Calu3 (cell line): ENCODE measurements around the gene CAPN2. TPM values are rescaled to one million over a fixed set of nuclear protein-coding genes. Genes with fewer than 3 reads are reported as not detected.
A peak's percentile ranks its signal among the peaks of the same experiment; 100 is the strongest.

Experiments
- BruUV-seq: library from RNA; stranded (reverse); fragments of 400-500 nt; replicated peaks from 2 replicates; lab custom pipeline; 2021; lab: Mats Ljungman, UMichigan
- CTCF ChIA-PET: fragments of 300-600 bp; sonication (Branson Sonifier 250); formaldehyde crosslinking; loops from one replicate; lab custom pipeline; 2022; ENCODE audit warnings: antibody characterized with exemption; lab: Charles Lee
- DNase-seq: peaks from one replicate; pipeline ENCODE4 v3.0.0; 2022
- H3K27ac Mint-ChIP-seq: one replicate; pipeline ENCODE4 v1.8.0; 2022; ENCODE audit warnings: mixed read lengths; ENCODE audit not compliant: unreplicated experiment
- H3K27me3 Mint-ChIP-seq: one replicate; pipeline ENCODE4 v1.8.0; 2022; ENCODE audit warnings: mixed read lengths; ENCODE audit not compliant: unreplicated experiment
- H3K36me3 Mint-ChIP-seq: one replicate; pipeline ENCODE4 v1.8.0; 2022; ENCODE audit warnings: mild to moderate bottlenecking, moderate library complexity, mixed read lengths; ENCODE audit not compliant: insufficient read depth, unreplicated experiment
- H3K4me1 Mint-ChIP-seq: one replicate; pipeline ENCODE4 v1.8.0; 2022; ENCODE audit warnings: mild to moderate bottlenecking, low read depth, mixed read lengths; ENCODE audit not compliant: unreplicated experiment
- H3K4me3 Mint-ChIP-seq: one replicate; pipeline ENCODE4 v1.8.0; 2022; ENCODE audit warnings: mild to moderate bottlenecking, low read depth, moderate library complexity, mixed read lengths; ENCODE audit not compliant: unreplicated experiment
- H3K9me3 Mint-ChIP-seq: one replicate; pipeline ENCODE4 v1.8.0; 2022; ENCODE audit warnings: low read depth, mixed read lengths; ENCODE audit not compliant: unreplicated experiment
- intact Hi-C: fragments of 100-400 bp; cut with micrococcal nuclease; formaldehyde crosslinking; loops from one replicate; pipeline ENCODE4 v1.10.0; 2022; ENCODE audit not compliant: unreplicated experiment
- total RNA-seq: library from RNA; stranded (reverse); gene quantifications from 2 replicates; pipeline ENCODE4 v1.2.3, GENCODE V29; 2022
- TF ChIP-seq, protein P1 (sequence below): fragments of 200-600 bp; IDR thresholded peaks from one replicate; pipeline ENCODE4 v1.8.0; 2022; ENCODE audit warnings: antibody characterized with exemption; ENCODE audit not compliant: unreplicated experiment

CAPN2 gene
- total RNA-seq, 1 experiment from 2014 or later = 266 TPM

DNA sequence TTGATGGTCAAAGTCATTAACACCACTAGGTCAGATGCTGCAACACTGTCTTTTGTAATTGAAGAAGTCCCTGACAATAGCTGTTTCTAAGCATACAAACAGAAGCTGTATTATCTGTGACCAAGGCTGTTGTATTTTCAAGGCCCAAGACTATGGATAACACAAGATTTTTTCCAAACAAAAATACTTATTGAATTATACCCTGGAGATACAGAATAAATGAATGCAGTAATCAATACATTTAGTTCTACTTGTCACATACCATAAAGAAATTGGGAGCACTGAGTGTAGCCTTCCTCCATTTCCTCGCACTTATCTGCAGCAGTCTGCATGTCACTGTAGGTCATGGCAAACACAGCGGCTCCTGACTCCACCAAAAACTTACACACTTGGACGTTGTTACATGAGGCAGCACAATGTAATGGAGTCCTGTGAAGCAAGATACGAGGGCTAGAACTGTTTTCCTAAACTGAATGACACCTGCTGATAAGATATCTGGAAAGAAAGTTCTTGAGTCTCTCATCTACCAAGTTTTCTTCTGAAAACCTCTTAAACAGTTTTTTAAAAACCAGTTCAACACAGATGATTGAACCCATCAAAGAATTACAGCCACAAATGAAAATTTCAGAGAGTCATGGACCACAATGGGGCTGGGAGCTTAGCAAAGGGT, 76.5 kb downstream of the CAPN2 start:
- Mint-ChIP-seq H3K36me3 (peaks cover 50% of the 10 kb centered on the region), H3K4me3 (no peak overlapping the region), H3K27ac (no peak overlapping the region), H3K27me3 (no peaks in the 10 kb centered on the region), H3K9me3 (no peaks in the 10 kb centered on the region), H3K4me1 (peaks cover 11% of the 10 kb centered on the region)
- TF ChIP-seq, protein P1, sequence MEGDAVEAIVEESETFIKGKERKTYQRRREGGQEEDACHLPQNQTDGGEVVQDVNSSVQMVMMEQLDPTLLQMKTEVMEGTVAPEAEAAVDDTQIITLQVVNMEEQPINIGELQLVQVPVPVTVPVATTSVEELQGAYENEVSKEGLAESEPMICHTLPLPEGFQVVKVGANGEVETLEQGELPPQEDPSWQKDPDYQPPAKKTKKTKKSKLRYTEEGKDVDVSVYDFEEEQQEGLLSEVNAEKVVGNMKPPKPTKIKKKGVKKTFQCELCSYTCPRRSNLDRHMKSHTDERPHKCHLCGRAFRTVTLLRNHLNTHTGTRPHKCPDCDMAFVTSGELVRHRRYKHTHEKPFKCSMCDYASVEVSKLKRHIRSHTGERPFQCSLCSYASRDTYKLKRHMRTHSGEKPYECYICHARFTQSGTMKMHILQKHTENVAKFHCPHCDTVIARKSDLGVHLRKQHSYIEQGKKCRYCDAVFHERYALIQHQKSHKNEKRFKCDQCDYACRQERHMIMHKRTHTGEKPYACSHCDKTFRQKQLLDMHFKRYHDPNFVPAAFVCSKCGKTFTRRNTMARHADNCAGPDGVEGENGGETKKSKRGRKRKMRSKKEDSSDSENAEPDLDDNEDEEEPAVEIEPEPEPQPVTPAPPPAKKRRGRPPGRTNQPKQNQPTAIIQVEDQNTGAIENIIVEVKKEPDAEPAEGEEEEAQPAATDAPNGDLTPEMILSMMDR = no peak
- no peak for DNase-seq
- CTCF ChIA-PET = no interaction called here
- no TSS peak for BruUV-seq
- intact Hi-C loops = no loop called here

DNA sequence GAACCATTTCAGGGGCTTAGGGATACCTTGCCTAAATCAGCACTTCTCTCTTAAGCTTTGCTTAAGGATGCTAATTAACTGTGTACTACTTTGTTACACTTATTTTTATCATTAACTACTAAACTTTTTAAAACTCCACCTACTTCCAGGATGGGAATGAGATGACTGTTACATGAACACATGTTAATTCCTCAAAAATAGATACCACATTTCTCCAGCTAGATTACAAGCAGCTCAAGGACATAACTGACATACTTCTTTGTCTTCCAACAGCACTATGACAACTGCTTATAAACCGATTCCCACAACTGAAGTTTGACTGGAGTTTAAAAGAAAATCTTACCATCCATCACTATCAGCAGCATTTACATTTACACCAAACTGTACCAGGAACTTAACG, 79.7 kb downstream of the CAPN2 start:
- Mint-ChIP-seq H3K4me3 (no peak overlapping the region), H3K27me3 (no peaks in the 10 kb centered on the region), H3K9me3 (no peaks in the 10 kb centered on the region), H3K27ac (no peak overlapping the region), H3K36me3 (peaks cover 35% of the 10 kb centered on the region), H3K4me1 (peaks cover 26% of the 10 kb centered on the region)
- intact Hi-C loops = no loop called here
- CTCF ChIA-PET = no interaction called here
- no TSS peak for BruUV-seq
- TF ChIP-seq, protein P1 = no peak
- no peak for DNase-seq

DNA sequence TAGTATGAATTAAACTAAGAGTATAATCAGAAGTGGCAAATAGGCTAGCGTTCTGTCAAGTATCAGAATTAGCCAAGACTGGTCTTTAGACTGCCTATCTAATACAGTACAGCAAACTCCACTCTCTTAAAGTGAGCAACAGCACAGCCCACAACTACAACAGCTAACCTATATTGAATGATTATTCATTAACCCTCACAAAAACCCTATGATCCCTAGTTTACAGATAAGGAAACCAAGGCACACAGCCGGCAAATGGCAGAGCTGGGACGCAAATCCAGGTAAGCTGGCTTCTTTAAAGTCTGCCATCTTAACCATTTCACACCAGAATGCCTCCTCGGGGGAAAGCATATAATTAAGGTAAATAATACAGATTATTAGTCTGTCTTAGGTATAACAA, 81.4 kb downstream of the CAPN2 start:
- Mint-ChIP-seq H3K4me3 (peak overlapping the region; percentile 30), H3K27me3 (no peaks in the 10 kb centered on the region), H3K27ac (peak overlapping the region; percentile 71), H3K4me1 (peaks cover 26% of the 10 kb centered on the region), H3K36me3 (peaks cover 38% of the 10 kb centered on the region), H3K9me3 (no peaks in the 10 kb centered on the region)
- CTCF ChIA-PET = interaction anchor here (0.8 to 0.9 kb wide), 2 partner anchors 22 to 199 kb away, joined by 3 to 4 read pairs; no protein-coding TSS in a partner anchor
- TF ChIP-seq, protein P1 = no peak
- no peak for DNase-seq
- intact Hi-C loops = no loop called here
- BruUV-seq = no TSS peak

DNA sequence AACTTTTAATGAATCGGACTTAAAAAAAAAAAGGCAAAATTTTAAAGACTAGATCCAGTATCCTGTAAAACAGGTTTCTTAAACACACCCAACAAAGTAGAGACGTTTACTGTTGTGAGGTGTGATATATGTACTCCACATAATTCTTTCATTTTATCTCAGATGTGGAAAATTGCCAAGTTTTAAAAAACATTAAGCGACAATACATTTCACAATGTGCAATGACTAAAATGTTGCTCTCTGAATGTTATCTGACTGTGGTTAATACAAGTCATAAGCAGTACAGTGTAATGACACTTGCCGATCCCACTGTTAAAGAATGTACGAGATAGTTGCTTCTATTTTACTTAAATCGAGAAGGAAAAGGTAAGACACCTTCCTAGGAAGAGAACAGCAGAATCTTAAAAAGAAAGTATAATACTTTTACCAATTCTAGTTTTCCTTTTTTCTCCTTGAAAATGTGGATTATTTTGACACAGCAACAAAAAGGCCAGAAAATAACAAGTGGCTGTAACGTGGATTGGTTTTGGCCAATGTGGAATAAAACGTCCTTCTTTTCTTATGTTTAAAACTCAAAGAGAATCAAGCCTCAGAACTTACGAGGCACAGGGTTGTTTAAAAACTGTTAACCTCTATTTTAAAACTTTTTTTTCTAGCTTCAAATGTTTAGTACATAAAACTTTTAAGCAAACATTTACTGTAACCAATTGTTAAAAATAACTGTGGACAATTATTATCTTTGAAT, 82.0 kb downstream of the CAPN2 start:
- TF ChIP-seq, protein P1 = no peak
- Mint-ChIP-seq H3K27me3 (no peaks in the 10 kb centered on the region), H3K4me1 (peaks cover 26% of the 10 kb centered on the region), H3K4me3 (peak overlapping the region; percentile 30), H3K27ac (peak overlapping the region; percentile 71), H3K9me3 (no peaks in the 10 kb centered on the region), H3K36me3 (peaks cover 35% of the 10 kb centered on the region)
- BruUV-seq = no TSS peak
- DNase-seq = no peak
- CTCF ChIA-PET = interaction anchor here (0.8 to 0.9 kb wide), 2 partner anchors 23 to 198 kb away, joined by 3 to 4 read pairs; no protein-coding TSS in a partner anchor
- intact Hi-C loops = no loop called here
